HUES6 (cell line): Measurements from ENCODE around the gene EDN3.

Experiments
- H3K27ac ChIP-seq: 2 replicates; pipeline ENCODE4 v1.7.0; 2013; ENCODE audit warnings: low read depth, mild to moderate bottlenecking, low read length, inconsistent platforms
- H3K27me3 ChIP-seq: 2 replicates; pipeline ENCODE4 v1.6.1; 2013; ENCODE audit warnings: low read length; ENCODE audit not compliant: control insufficient read depth, insufficient read depth
- H3K36me3 ChIP-seq: 2 replicates; pipeline ENCODE4 v1.6.1; 2013; ENCODE audit warnings: low read length; ENCODE audit not compliant: control insufficient read depth, insufficient read depth
- H3K4me1 ChIP-seq: 2 replicates; pipeline ENCODE4 v1.6.1; 2013; ENCODE audit warnings: low read length; ENCODE audit not compliant: control insufficient read depth, insufficient read depth
- H3K4me3 ChIP-seq: 2 replicates; pipeline ENCODE4 v1.5.1; 2013; ENCODE audit warnings: low read depth, low read length
- H3K9ac ChIP-seq: one replicate; pipeline ENCODE4 v1.6.1; 2013; ENCODE audit warnings: mild to moderate bottlenecking, low read length
- H3K9me3 ChIP-seq: 2 replicates; pipeline ENCODE4 v1.6.1; 2013; ENCODE audit warnings: low read depth, low read length; ENCODE audit not compliant: control insufficient read depth, insufficient read depth

The EDN3 gene

DNA sequence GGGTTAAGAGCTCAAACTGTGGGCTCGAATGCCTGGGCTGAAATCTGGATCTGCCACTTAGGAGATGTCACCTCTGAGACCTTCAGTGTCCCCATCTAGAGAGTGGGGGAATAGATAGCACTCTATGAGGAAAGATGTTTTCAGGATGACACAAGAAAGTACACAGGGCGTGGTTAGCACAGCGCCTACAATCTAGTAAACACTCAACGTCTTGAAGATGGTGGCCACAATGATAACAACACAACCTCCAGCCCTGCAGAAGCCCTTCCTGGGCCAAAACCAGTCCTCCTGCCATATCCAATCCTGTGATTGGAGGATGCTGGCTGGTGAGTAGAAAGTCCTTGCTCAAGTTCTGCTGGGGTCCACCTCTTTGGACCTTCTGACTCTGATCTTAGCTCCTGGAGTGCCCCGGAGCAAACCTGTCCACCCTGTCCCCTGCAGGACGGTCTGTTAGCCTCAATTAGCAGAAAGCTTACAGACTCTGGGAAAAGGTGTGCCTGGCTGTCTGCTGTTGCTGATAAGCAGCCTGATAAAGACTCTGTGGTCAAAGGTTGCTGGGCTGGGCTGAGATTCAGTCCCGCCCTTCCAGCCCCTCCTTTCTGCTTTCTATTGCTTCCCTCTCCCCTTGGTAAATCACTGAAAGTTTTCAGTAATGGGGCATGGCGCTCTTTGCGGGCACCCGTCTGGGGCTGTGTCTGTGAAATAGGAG lies 8.2 kb downstream of the EDN3 start:
- Histone ChIP-seq H3K4me3 (no peak overlapping the region), H3K36me3 (no peaks in the 10 kb centered on the region), H3K27ac (no peak overlapping the region), H3K27me3 (peaks cover 20% of the 10 kb centered on the region), H3K9ac (no peak overlapping the region), H3K9me3 (no peaks in the 10 kb centered on the region), H3K4me1 (peaks cover 4% of the 10 kb centered on the region; the same call in 1 of the 2 replicates)

DNA sequence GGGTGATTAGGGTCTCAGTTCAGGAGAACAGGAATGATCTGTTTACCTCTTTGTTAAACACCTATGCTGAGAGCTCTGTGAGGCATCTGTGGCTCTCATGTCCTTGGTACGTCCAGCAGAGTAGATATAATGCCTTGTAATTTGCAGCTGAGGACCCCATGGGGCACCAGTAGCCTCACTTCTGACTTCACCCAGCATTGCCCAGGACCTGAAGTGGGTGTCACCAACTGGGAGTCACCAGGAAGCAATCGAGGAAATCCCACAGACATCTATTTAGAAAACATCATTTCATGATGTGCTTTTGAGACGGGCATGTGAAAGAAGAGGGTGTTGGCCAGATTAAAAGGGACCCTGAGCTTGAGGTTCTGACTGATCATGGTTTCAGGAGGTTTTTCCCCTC lies 8.8 kb downstream of the EDN3 start:
- Histone ChIP-seq H3K9me3 (no peaks in the 10 kb centered on the region), H3K27me3 (peaks cover 14% of the 10 kb centered on the region), H3K9ac (no peak overlapping the region), H3K4me1 (peaks cover 4% of the 10 kb centered on the region; the same call in 1 of the 2 replicates), H3K36me3 (no peaks in the 10 kb centered on the region), H3K4me3 (no peak overlapping the region), H3K27ac (no peak overlapping the region)

- Histone ChIP-seq H3K36me3 (no peaks in the 10 kb centered on the region), H3K9me3 (no peaks in the 10 kb centered on the region), H3K27ac (no peak overlapping the region), H3K4me1 (0 out of 2 replicates have a peak, but pooled peaks cover 5% of the 10 kb centered on the region), H3K9ac (no peak overlapping the region), H3K27me3 (no peaks in the 10 kb centered on the region), H3K4me3 (no peak overlapping the region)
These were observed 14.6 kb downstream of the EDN3 start for GRCh38 chr20:59314997-59315396.

DNA sequence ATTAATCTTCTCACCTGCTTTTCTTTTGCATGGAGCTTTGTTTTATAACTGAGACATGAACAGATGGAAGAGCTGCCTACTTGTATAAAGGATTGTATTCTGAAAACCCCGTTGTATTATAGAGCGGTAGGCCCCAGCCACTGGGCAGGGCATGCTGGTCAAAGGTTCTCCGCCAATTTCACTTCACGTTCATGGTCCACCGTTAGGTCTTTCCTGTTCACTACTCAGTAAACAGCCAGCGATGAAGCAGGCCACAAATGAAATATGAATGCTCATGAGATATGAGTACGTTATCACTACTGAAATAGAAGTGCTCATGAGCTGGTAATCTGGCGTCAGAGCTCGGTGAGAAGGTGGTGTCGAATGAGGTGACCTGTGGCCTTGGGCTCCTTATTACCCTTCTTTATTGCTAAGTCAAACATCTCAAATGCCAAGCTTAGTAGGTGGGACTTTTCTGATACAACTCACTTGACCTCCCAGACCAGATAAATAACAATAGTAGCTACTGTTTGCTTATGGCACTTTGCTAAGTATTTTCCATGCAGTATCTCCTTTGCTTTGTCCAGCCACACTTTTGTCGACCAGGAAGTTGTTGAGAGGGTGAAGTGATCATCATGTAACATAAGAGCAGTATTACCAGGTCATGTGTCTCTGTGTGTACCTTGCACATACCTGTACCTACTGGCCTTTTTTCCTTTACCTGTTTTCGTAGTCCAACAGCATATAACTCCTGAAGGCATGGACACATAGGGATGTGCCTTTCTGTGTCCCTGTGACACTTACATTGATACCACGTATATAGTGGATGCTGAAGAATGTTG lies 16.7 kb downstream of the EDN3 start:
- Histone ChIP-seq H3K9me3 (no peaks in the 10 kb centered on the region), H3K27ac (no peak overlapping the region), H3K9ac (no peak overlapping the region), H3K4me1 (0 out of 2 replicates have a peak, but pooled peaks cover 5% of the 10 kb centered on the region), H3K4me3 (no peak overlapping the region), H3K27me3 (no peaks in the 10 kb centered on the region; the same call in 1 of the 2 replicates), H3K36me3 (no peaks in the 10 kb centered on the region)

DNA sequence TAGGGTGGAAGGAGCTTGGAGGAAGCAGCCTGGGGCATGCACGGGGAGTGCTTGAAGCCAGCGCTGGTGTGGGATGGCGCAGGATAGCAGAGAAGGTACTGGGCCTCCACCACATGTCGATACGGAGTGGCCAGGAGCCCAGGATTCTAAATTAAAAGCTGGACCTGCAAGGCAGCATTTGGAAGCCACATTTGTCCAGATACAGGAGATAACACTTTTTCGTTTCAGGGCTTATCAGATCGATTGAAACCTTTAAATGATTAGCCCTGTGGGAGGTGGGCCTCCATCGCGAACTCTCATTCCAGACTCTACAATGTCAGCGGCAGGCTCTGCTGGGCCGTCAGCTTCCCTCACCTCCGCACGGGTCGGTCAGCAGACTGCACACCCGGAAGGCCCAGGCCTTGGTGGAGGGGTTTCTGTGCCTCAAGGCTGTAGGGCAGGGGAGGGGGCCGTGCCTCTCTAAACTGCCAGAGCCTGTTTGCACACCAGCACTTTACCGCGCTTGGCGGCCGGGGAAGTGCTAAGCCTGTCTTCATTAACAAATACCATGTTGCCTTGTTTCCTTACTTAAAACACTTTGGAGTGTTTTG lies 17.9 kb downstream of the EDN3 start:
- H3K27ac ChIP-seq, result no peak overlapping the region
- H3K4me3 ChIP-seq, result no peak overlapping the region
- no peaks in the 10 kb centered on the region for H3K36me3 ChIP-seq
- H3K9ac ChIP-seq, result no peak overlapping the region
- H3K4me1 ChIP-seq, result 0 out of 2 replicates have a peak, but pooled peaks cover 5% of the 10 kb centered on the region
- H3K27me3 ChIP-seq, result peaks cover 4% of the 10 kb centered on the region; the same call in 1 of the 2 replicates
- H3K9me3 ChIP-seq, result no peaks in the 10 kb centered on the region

DNA sequence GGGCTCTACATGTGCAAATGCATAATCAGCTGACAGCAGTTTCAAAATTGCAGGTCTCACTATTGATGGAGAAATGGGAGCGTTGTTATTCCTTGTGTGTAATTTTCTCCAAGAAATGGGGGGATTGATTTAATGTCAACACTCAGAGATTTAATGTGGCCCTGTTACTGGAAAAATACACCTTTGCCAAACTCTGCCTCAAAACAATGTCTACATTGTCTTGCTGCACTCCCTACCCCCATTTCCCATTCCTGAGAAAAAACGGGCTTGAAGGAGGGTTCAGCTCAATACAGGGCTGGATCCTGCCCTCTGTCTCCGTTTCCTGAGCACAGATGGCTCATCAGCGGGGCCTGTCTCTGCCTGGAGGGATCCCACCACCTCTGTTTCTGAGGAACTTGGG lies 18.4 kb downstream of the EDN3 start:
- Histone ChIP-seq H3K27ac (no peak overlapping the region), H3K27me3 (peaks cover 9% of the 10 kb centered on the region; the same call in 1 of the 2 replicates), H3K9me3 (no peaks in the 10 kb centered on the region), H3K9ac (no peak overlapping the region), H3K36me3 (no peaks in the 10 kb centered on the region), H3K4me1 (0 out of 2 replicates have a peak, but pooled peaks cover 5% of the 10 kb centered on the region), H3K4me3 (no peak overlapping the region)

- H3K27me3 ChIP-seq, result peaks cover 12% of the 10 kb centered on the region; the same call in 1 of the 2 replicates
- no peak overlapping the region for H3K9ac ChIP-seq
These were observed 20.0 kb downstream of the EDN3 start for GRCh38 chr20:59320426-59320825.

DNA sequence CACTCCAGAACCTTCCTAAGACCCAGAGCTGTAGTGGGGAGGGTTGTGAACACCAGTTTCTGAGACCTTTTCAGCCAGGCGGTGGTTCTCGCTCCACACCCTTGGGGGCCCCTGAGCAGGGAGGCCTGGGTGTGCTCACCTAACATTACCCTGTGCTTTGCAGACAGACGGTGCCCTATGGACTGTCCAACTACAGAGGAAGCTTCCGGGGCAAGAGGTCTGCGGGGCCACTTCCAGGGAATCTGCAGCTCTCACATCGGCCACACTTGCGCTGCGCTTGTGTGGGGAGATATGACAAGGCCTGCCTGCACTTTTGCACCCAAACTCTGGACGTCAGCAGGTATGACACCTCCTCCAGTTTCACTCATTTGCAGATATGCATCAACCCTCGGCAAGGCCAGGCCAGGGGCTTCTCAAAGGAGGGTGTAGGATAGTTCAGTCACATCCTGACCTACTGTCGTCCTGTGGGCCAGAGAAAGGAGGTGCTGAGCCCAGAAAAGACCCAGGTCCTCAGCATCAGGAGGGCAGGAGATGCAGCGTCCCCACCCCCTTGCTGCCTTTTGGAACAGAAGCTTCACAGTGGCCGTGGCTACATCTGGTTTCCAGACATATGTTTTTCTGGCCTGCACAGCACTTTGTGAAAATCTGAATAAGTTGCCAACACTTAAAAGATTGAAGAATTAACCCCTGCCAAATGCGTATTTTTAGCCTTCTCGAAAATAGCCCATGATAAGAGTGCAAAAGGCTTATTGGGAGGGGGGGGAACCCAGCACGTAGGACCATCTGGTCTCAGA lies 20.6 kb downstream of the EDN3 start:
- H3K9me3 ChIP-seq, result no peaks in the 10 kb centered on the region
- no peak overlapping the region for H3K4me3 ChIP-seq
- peaks cover 16% of the 10 kb centered on the region; the same call in 1 of the 2 replicates for H3K27me3 ChIP-seq
- no peak overlapping the region for H3K27ac ChIP-seq
- no peak overlapping the region for H3K9ac ChIP-seq
- H3K4me1 ChIP-seq, result 0 out of 2 replicates have a peak, but pooled peaks cover 5% of the 10 kb centered on the region
- H3K36me3 ChIP-seq, result no peaks in the 10 kb centered on the region

More at GRCh38 chr20:59320426-59320825, 20.0 kb downstream of the EDN3 start:
- Histone ChIP-seq H3K27ac (no peak overlapping the region), H3K4me1 (0 out of 2 replicates have a peak, but pooled peaks cover 5% of the 10 kb centered on the region), H3K4me3 (no peak overlapping the region), H3K36me3 (no peaks in the 10 kb centered on the region), H3K9me3 (no peaks in the 10 kb centered on the region)

DNA sequence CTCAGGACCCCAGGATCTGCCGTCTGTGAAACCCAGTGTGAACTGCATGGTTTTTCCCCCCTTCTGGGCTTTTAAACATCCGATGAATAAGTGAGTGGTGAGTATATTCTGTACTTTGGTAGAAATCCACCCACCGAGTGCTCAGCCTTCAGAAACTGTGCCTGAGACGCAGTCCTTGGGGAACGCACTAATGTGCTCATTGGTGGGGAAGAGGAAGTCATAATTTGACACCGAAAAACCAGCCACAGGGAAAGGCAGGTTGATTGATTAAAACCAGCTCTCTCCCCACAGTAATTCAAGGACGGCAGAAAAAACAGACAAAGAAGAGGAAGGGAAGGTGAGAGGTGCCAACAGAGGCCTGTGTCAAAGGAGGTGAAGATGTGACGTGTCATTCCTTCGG lies 21.7 kb downstream of the EDN3 start:
- Histone ChIP-seq H3K4me3 (no peak overlapping the region), H3K9me3 (no peaks in the 10 kb centered on the region), H3K9ac (no peak overlapping the region), H3K27me3 (peaks cover 18% of the 10 kb centered on the region; the same call in 1 of the 2 replicates), H3K36me3 (no peaks in the 10 kb centered on the region), H3K4me1 (0 out of 2 replicates have a peak, but pooled peaks cover 5% of the 10 kb centered on the region), H3K27ac (no peak overlapping the region)
